Stomach (tissue), 4 donors: ENCODE measurements around the gene VAV3.

ENCODE experiments used
- EP300 ChIP-seq: sonication (generic); formaldehyde crosslinking; IDR thresholded peaks from one replicate; pipeline ENCODE4 v1.6.1; 2017; ENCODE audit warnings: antibody characterized with exemption
- POLR2A ChIP-seq, 4 donors: fragments of 450-650 bp; IDR thresholded peaks; one replicate each; pipeline ENCODE4 v1.6.1; 2016; ENCODE audit warnings: antibody characterized with exemption in 4 of 4, control low read depth in 2 of 4, mild to moderate bottlenecking in 1 of 4, moderate library complexity in 1 of 4
- POLR2AphosphoS5 ChIP-seq, 3 donors: sonication (generic); formaldehyde crosslinking; IDR thresholded peaks; one replicate each; pipeline ENCODE4 v1.6.1; 2016; ENCODE audit warnings: antibody characterized with exemption in 3 of 3
- TF ChIP-seq, protein P1 (sequence below), 7 experiments: fragments of 450-650 bp in 4 of 7; fragments of 200-600 bp in 3 of 7; sonication (generic) in 3 of 7; IDR thresholded peaks; one replicate each; pipeline ENCODE4 v1.5.1; 2016 to 2019; ENCODE audit warnings: antibody characterized with exemption in 7 of 7, control low read depth in 2 of 7, mild to moderate bottlenecking in 1 of 7

DNA sequence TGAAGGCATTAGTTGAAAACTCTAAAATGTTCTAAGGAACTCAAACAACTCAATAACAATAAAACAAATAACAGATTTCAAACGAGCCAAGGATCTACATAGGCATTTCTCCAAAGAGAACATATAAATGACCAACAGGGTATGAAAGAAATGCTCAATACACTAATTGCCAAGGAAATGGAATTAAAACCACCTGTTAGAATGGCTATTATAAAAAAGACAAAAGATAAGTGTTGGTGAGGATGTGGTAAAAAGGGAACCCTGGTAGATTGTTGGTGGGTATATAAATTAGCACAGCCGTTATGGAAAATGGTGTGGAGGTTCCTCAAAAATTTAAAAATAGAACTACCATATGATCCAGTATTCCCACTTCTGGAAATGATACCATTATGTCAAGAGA is 9.1 kb upstream of the VAV3 start:
- TF ChIP-seq, protein P1, sequence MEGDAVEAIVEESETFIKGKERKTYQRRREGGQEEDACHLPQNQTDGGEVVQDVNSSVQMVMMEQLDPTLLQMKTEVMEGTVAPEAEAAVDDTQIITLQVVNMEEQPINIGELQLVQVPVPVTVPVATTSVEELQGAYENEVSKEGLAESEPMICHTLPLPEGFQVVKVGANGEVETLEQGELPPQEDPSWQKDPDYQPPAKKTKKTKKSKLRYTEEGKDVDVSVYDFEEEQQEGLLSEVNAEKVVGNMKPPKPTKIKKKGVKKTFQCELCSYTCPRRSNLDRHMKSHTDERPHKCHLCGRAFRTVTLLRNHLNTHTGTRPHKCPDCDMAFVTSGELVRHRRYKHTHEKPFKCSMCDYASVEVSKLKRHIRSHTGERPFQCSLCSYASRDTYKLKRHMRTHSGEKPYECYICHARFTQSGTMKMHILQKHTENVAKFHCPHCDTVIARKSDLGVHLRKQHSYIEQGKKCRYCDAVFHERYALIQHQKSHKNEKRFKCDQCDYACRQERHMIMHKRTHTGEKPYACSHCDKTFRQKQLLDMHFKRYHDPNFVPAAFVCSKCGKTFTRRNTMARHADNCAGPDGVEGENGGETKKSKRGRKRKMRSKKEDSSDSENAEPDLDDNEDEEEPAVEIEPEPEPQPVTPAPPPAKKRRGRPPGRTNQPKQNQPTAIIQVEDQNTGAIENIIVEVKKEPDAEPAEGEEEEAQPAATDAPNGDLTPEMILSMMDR (IDR thresholded peaks at IDR 0.05) = no peak
- TF ChIP-seq POLR2A (IDR thresholded peaks at IDR 0.05) (no peak), POLR2AphosphoS5 (IDR thresholded peaks at IDR 0.05) (no peak), EP300 (no peak)
